GM19023 (cell line): ENCODE measurements around the gene AGPS.
"Not testable (repeated sequence)": the region's sequence is repeated elsewhere in the genome, so short reads cannot be mapped to it uniquely, and the experiment has no call there.

ENCODE experiments used
- ATAC-seq: cut with Tn5 transposase; IDR thresholded peaks from one replicate; pipeline ENCODE4 v1.9.1; 2021; ENCODE audit warnings: mild to moderate bottlenecking, moderate library complexity; ENCODE audit not compliant: unreplicated experiment

Gene AGPS

GRCh38 chr2:177392373-177393202, at the start of gene AGPS:
Gene AGPS (plus strand): TSS chr2:177392773. CDS start chr2:177392790, 17 bp downstream.
- peak; percentile 92 for ATAC-seq

DNA sequence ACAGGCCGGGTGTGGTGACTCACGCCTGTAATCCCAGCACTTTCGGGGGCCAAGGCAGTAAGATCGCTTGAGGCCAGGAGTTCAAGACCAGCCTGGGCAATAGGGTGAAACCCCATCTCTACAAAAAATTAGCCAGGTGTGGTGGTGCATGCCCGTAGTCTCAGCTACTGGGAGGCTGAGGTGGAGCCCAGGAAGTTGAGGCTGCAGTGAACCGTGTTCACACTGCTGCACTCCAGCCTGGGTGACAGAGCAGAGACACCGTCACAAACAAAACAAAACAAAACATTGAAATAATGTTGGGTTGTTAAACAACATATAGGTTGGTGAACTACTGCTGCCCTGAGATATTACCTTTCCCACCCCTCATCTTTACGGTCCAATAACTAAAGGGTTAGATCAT, 48.8 kb upstream of the AGPS start:
- no peak for ATAC-seq

GRCh38 chr2:177344316-177344715, 48.3 kb upstream of the AGPS start:
- no peak for ATAC-seq

DNA sequence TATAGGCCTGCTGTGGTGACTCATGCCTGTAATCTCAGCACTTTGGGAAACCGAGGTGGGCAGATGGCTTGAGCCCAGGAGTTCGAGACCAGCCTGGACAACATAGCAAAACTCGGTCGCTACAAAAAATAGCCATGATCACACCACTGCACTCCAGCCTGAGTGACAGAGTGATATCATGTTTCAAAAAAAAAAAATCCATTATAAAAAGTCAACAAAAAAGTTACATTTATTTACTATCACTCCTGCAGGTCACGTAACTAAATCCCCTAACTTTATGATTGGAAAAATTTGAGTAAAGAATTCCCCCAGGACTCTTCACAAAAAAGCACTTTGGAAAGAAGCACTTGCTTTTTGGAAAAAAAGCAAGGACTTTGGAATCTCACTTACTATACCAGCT, 46.4 kb upstream of the AGPS start:
- no peak for ATAC-seq

DNA sequence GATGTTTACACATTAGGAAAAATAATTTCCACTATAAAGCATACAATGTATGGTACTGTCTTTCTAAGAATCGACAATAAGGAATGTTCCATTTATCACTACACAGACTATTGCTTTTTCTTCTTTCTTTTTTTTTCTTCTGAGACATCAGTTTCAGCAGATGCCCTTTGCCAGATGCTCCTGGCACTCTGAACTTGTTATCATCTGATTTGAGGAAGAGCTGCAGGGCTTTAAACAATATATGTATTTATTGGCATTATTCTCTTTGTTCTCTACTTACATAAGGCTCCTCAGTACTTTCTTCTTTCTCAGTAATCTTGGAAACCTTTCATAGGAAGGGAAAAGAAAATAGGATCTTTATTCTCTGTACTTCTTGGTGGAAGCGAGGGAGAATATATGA, 45.0 kb upstream of the AGPS start:
- ATAC-seq = no peak

DNA sequence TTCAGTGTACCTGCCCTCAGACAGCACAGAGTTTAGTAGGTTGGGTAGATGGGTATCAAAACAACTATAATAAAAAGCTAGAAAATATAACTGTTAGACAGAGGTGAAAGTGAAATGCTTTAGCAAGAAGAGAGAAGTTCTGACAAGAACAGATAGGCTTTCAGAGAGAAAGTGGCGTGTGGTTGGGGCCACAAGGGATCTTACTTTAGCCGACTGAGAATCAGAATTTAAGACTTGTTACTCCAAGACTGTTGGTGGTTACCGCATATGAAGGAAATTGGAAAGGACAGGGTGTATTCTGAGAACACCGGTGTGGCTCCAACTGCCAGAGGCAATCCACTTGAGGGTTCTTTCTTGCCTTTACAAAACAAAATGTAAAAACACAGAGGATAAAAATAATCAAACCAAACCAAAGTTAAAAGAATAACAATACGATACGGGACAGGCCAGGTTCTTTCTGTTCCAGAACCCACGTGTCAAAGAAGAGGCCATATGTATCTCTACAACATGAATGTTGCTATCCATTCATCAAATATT, 44.4 kb upstream of the AGPS start:
- no peak for ATAC-seq

- no peak for ATAC-seq
Observed at GRCh38 chr2:177348733-177349693, 43.6 kb upstream of the AGPS start.

- not testable (repeated sequence) for ATAC-seq
Observed at GRCh38 chr2:177350624-177351023, 41.9 kb upstream of the AGPS start.

- not testable (repeated sequence) for ATAC-seq
Observed at GRCh38 chr2:177351121-177351520, 41.5 kb upstream of the AGPS start.

GRCh38 chr2:177352441-177353186, 40.0 kb upstream of the AGPS start:
- ATAC-seq = no peak

GRCh38 chr2:177353187-177353478, 39.4 kb upstream of the AGPS start:
- ATAC-seq = no peak

DNA sequence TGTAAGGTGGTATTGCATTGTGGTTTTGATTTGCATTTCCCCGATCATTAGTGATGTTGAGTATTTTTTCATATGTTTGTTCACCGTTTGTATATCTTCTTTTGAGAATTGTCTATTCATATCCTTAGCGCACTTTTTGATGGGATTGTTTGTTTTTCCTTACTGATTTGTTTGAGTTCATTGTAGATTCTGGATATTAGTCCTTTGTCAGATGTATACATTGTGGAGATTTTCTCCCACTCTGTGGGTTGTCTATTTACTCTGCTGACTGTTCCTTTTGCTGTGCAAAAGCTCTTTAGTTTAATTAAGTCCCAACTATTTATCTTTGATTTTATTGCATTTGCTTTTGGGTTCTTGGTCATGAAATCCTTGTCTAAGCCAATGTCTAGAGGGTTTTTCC, 38.0 kb upstream of the AGPS start:
- not testable (repeated sequence) for ATAC-seq

DNA sequence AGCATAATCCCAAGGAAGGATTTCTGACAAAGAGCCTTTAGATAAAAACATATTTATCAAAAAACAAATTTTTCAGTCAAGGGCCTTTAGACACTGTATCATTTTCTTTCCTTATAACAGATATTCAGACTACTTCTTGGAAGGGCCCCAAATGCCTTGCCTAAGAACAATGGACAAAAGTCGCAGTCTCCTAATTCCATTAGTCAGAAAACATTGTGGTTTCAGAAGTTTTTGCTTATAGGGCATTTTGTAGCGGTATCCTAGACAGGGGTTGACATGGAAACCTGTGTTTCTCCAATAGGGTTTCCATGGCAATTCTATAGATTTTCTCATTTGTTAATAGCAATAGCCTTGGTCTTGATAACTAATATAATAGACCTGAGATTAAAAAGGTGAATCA, 36.7 kb upstream of the AGPS start:
- no peak for ATAC-seq

- ATAC-seq = no peak
Observed at GRCh38 chr2:177359836-177360595, 32.6 kb upstream of the AGPS start.

DNA sequence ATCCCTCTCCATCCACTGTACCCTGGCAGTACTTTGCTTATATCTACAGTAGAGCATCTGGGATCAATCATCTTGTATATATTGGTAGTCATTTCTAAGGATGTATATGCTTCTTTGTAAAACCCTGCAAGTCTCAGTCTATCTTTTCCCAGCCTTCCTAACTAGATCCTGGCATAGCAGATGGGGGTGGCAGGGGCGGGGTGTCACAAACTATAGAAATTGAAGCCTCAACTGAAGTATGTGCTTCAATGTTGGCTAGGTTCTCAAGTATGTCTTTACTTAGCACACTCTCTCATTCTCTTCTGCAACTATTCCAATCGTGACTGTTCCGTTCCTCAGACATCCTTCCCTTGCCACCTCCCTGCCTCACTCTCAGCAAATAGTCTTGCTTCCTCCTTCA, 30.1 kb upstream of the AGPS start:
- no peak for ATAC-seq

GRCh38 chr2:177363332-177363731, 29.2 kb upstream of the AGPS start:
- ATAC-seq = no peak

- ATAC-seq = not testable (repeated sequence)
Observed at GRCh38 chr2:177365764-177366163, 26.8 kb upstream of the AGPS start.

- not testable (repeated sequence) for ATAC-seq
Observed at GRCh38 chr2:177368023-177368422, 24.6 kb upstream of the AGPS start.

- ATAC-seq = no peak
Observed at GRCh38 chr2:177379354-177379753, 13.2 kb upstream of the AGPS start.

DNA sequence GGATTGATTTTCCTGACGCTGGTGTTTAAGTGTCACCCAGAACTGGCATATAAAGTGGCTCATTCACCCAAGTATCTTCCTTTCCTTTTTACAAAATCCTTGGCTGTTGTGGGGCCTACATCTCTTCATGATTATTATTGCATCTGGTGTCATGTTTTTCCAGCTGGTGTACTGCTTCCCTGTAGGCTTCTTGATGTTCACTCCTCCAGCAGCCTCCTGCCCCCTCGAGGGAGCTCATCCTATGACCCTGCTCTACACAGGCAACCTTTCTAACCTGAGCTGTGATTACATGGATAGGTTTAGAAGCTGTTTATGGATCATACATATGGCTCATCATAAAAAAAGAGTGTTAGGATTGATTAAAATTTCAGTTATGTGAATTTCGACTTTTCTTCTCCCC, 12.4 kb upstream of the AGPS start:
- no peak for ATAC-seq
